ENCODE data around the gene MMS19. TPM values are rescaled to one million over a fixed set of nuclear protein-coding genes. Genes with fewer than 3 reads are reported as not detected.

MMS19 gene
- total RNA-seq, 2 experiments from 2014 or later, result 74.8 to 95.7 TPM

DNA sequence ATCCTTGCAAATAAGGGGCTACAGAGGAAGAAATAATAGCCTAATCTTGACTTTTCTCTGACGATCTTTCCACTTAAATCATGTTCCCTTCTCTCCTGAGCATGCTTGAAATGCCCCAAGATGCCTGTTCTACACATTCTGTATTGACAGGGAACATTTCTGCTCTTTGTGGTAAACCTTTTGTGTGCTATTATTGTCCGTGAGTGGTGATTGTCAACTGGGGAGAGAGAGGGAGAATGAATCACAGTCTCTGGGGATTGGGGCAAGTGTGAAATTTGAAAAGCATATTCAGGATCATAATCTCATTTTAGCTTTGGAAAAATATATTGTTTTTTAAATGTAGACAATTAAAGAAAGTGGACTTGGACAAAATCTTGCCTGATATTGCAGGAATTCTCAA, 21.1 kb upstream of the MMS19 start:
- Histone ChIP-seq H3K36me3 (ENCODE audit: insufficient read depth, low read length) (no peaks in the 10 kb centered on the region), H3K9me2 (ENCODE audit: insufficient read depth, low read length) (no peaks in the 10 kb centered on the region), H3K4me2 (ENCODE audit: low read length) (no peak overlapping the region), H2AFZ (ENCODE audit: low read length) (no peak overlapping the region), H3K4me3 (ENCODE audit: low read depth, low read length, poor library complexity, severe bottlenecking) (no peak overlapping the region), H3K79me2 (ENCODE audit: insufficient read depth, low read depth, low read length) (no peaks in the 10 kb centered on the region), H3K4me1 (ENCODE audit: insufficient read depth, low read length, poor library complexity, severe bottlenecking) (no peaks in the 10 kb centered on the region), H3K27ac (ENCODE audit: low read depth, low read length, poor library complexity, severe bottlenecking) (no peak overlapping the region), H4K20me1 (ENCODE audit: insufficient read depth, low read length) (no peaks in the 10 kb centered on the region), H3K9me3 (ENCODE audit: low read length) (no peaks in the 10 kb centered on the region)
- POLR2A ChIA-PET, result no interaction called here
- CTCF ChIA-PET (ENCODE audit: unreplicated experiment), result no interaction called here
- TF ChIP-seq EZH2phosphoT487 (IDR thresholded peaks at IDR 0.05; ENCODE audit: borderline replicate concordance, low read depth, low read length), result no peak
- TF ChIP-seq, protein P1, sequence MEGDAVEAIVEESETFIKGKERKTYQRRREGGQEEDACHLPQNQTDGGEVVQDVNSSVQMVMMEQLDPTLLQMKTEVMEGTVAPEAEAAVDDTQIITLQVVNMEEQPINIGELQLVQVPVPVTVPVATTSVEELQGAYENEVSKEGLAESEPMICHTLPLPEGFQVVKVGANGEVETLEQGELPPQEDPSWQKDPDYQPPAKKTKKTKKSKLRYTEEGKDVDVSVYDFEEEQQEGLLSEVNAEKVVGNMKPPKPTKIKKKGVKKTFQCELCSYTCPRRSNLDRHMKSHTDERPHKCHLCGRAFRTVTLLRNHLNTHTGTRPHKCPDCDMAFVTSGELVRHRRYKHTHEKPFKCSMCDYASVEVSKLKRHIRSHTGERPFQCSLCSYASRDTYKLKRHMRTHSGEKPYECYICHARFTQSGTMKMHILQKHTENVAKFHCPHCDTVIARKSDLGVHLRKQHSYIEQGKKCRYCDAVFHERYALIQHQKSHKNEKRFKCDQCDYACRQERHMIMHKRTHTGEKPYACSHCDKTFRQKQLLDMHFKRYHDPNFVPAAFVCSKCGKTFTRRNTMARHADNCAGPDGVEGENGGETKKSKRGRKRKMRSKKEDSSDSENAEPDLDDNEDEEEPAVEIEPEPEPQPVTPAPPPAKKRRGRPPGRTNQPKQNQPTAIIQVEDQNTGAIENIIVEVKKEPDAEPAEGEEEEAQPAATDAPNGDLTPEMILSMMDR (conservative IDR thresholded peaks at IDR 0.05; ENCODE audit: low read length), result no peak
- DNase-seq (ENCODE audit: low spot score), result no peak
- intact Hi-C loops (cut with micrococcal nuclease; ENCODE audit: unreplicated experiment), result no loop called here
- BruUV-seq (replicated peaks), result no TSS peak

DNA sequence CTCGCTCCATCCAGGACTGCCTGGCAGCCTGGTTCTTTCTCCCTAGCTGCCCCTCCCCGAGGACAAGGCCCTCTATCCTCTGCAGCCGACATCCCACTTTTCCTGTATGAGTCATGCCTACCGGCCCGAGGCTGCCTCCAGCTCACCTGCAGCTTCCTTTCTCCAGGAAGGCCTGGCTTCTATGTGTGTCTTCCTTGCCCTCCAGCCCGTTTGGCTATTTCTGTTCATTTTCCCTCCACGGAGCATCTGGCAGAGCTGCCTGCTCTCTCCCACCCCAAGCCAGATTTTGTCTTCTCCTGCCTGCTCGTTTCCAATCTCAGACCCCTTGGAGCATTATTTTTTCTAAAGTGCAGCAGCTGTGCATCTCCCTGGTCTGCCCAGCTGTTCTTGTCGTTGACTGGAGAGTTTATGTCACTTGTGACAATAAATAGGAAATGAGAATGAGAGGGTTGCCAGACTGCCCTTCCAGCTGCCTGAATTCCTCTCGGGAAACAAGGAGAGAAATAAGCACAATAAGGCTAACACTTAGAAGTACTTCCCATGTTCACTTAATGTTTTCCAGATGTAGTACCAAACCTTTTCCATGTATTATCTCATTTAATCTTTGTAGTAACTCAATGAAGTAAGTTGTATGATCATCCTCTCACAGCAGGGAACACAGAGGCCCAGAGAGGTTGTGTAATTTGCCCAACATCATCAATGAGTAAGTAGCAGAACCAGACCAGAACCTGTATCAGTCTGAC, 20.2 kb upstream of the MMS19 start:
- Histone ChIP-seq H3K4me3 (ENCODE audit: low read depth, low read length, poor library complexity, severe bottlenecking) (no peak overlapping the region), H2AFZ (ENCODE audit: low read length) (no peak overlapping the region), H3K9me2 (ENCODE audit: insufficient read depth, low read length) (no peaks in the 10 kb centered on the region), H3K9me3 (ENCODE audit: low read length) (no peaks in the 10 kb centered on the region), H3K4me1 (ENCODE audit: insufficient read depth, low read length, poor library complexity, severe bottlenecking) (no peaks in the 10 kb centered on the region), H3K4me2 (ENCODE audit: low read length) (no peak overlapping the region), H3K27ac (ENCODE audit: low read depth, low read length, poor library complexity, severe bottlenecking) (no peak overlapping the region), H4K20me1 (ENCODE audit: insufficient read depth, low read length) (no peaks in the 10 kb centered on the region), H3K79me2 (ENCODE audit: insufficient read depth, low read depth, low read length) (no peaks in the 10 kb centered on the region), H3K36me3 (ENCODE audit: insufficient read depth, low read length) (no peaks in the 10 kb centered on the region)
- ChIA-PET POLR2A (no interaction called here), CTCF (ENCODE audit: unreplicated experiment) (no interaction called here)
- DNase-seq (ENCODE audit: low spot score), result no peak
- intact Hi-C loops (cut with micrococcal nuclease; ENCODE audit: unreplicated experiment), result no loop called here
- TF ChIP-seq EZH2phosphoT487 (IDR thresholded peaks at IDR 0.05; ENCODE audit: borderline replicate concordance, low read depth, low read length), result no peak
- TF ChIP-seq, protein P1 (conservative IDR thresholded peaks at IDR 0.05; ENCODE audit: low read length), result no peak
- BruUV-seq (replicated peaks), result no TSS peak

DNA sequence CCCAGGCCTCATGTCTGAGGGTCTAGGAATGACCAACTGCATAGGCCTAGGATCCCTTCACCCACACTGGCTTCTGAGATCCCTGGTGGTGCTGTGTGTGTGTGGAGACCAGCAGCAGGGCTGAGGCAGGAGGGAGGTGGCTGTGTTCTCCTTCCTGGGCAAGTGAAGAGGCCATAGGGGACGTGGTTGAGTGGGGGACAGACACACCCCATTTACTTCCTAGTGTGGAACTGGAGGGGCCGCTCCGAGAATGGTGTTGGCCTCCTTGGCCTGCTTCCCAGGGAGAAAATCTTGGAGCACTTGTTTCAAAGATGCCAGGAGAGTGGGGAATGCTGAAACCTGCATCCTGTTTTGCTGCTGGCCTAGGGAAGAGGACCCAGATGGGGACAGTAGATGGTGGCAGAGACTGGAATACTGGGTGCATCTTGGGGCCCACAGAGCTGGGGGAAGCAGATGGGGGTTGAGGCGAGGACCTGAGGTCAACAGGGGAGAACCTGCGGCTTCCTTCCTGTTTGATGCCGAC, 19.6 kb upstream of the MMS19 start:
- Histone ChIP-seq H3K9me2 (ENCODE audit: insufficient read depth, low read length) (no peaks in the 10 kb centered on the region), H4K20me1 (ENCODE audit: insufficient read depth, low read length) (no peaks in the 10 kb centered on the region), H2AFZ (ENCODE audit: low read length) (no peak overlapping the region), H3K9me3 (ENCODE audit: low read length) (no peaks in the 10 kb centered on the region), H3K4me1 (ENCODE audit: insufficient read depth, low read length, poor library complexity, severe bottlenecking) (no peaks in the 10 kb centered on the region), H3K4me2 (ENCODE audit: low read length) (no peak overlapping the region), H3K4me3 (ENCODE audit: low read depth, low read length, poor library complexity, severe bottlenecking) (no peak overlapping the region), H3K36me3 (ENCODE audit: insufficient read depth, low read length) (no peaks in the 10 kb centered on the region), H3K79me2 (ENCODE audit: insufficient read depth, low read depth, low read length) (no peaks in the 10 kb centered on the region), H3K27ac (ENCODE audit: low read depth, low read length, poor library complexity, severe bottlenecking) (no peak overlapping the region)
- no TSS peak for BruUV-seq (replicated peaks)
- POLR2A ChIA-PET, result no interaction called here
- no peak for TF ChIP-seq EZH2phosphoT487 (IDR thresholded peaks at IDR 0.05; ENCODE audit: borderline replicate concordance, low read depth, low read length)
- TF ChIP-seq, protein P1 (conservative IDR thresholded peaks at IDR 0.05; ENCODE audit: low read length), result no peak
- DNase-seq (ENCODE audit: low spot score), result no peak
- CTCF ChIA-PET (ENCODE audit: unreplicated experiment), result no interaction called here
- intact Hi-C loops (cut with micrococcal nuclease; ENCODE audit: unreplicated experiment), result no loop called here
